HepG2 (cell line): ENCODE data around the gene CKAP2L. TPM values are rescaled to one million over a fixed set of nuclear protein-coding genes. Genes with fewer than 3 reads are reported as not detected.

Source experiments
- ETV6 ChIP-seq: sonication (generic); formaldehyde crosslinking; conservative IDR thresholded peaks from 2 replicates; pipeline ENCODE4 v1.4.0; 2020; ENCODE audit warnings: missing genetic modification reagents
- FIP1L1 ChIP-seq: fragments of 200-400 bp; formaldehyde crosslinking; IDR thresholded peaks from 2 replicates; pipeline ENCODE4 v1.6.1; 2018; ENCODE audit warnings: low read depth, mild to moderate bottlenecking, low read length, moderate library complexity, borderline replicate concordance; ENCODE audit not compliant: insufficient read depth
- IRX3 ChIP-seq: sonication (generic); formaldehyde crosslinking; IDR thresholded peaks from 2 replicates; pipeline ENCODE4 v1.8.1; 2023; ENCODE audit warnings: mild to moderate bottlenecking, low read depth, missing genetic modification reagents, borderline replicate concordance
- NR2F2 ChIP-seq: IDR thresholded peaks from 2 replicates; pipeline ENCODE4 v1.6.1; 2012; ENCODE audit warnings: low read depth, inconsistent platforms, borderline replicate concordance
- ZNF776 ChIP-seq: sonication (generic); formaldehyde crosslinking; IDR thresholded peaks from 2 replicates; pipeline ENCODE4 v1.4.0; 2020; ENCODE audit warnings: mild to moderate bottlenecking, missing genetic modification reagents
- polyA plus RNA-seq, 8 experiments: library from polyadenylated mRNA; depleted of rRNA in 3 of 8; stranded (reverse) in 7 of 8; unstranded in 1 of 8; fragments of >200 nt; fragmentation: Illumina TruSeq in 4 of 8; extraction: Trizol in 4 of 8; gene quantifications; 2 replicates each; pipeline versions ENCODE4 v1.2.1 to v1.2.3, GENCODE V29; 2011 to 2016; ENCODE audit warnings: low read depth in 4 of 8, missing spikeins in 1 of 8, mixed read lengths in 1 of 8; ENCODE audit not compliant: insufficient read depth in 1 of 8
- total RNA-seq, 5 experiments: library from RNA; depleted of rRNA; stranded (reverse); fragments of >200 nt; fragmentation: Illumina TruSeq; extraction: Trizol; gene quantifications; 2 replicates each; pipeline ENCODE4 v1.2.3, GENCODE V29; 2016; ENCODE audit warnings: low read depth in 1 of 5
- TF ChIP-seq, protein P1 (sequence below): IDR thresholded peaks from 2 replicates; pipeline ENCODE4 v1.6.1; 2012; ENCODE audit warnings: low read length, improper control_type of control experiment
- TF ChIP-seq, protein P2 (sequence below): sonication (generic); formaldehyde crosslinking; IDR thresholded peaks from 2 replicates; pipeline ENCODE4 v1.9.0; 2022; ENCODE audit warnings: missing genetic modification reagents, mild to moderate bottlenecking, borderline replicate concordance
- TF ChIP-seq, protein P3 (sequence below): sonication (generic); formaldehyde crosslinking; IDR thresholded peaks from 2 replicates; pipeline ENCODE4 v1.5.1; 2020; ENCODE audit warnings: mild to moderate bottlenecking, missing genetic modification reagents, borderline replicate concordance
- TF ChIP-seq, protein P4 (sequence below): sonication (generic); formaldehyde crosslinking; IDR thresholded peaks from 2 replicates; pipeline ENCODE4 v1.5.0; 2020; ENCODE audit warnings: missing genetic modification reagents, mild to moderate bottlenecking, borderline replicate concordance
- TF ChIP-seq, protein P5 (sequence below): sonication (generic); formaldehyde crosslinking; IDR thresholded peaks from 2 replicates; pipeline ENCODE4 v1.4.0; 2020; ENCODE audit warnings: missing genetic modification reagents
- TF ChIP-seq, protein P6 (sequence below): sonication (generic); formaldehyde crosslinking; IDR thresholded peaks from 2 replicates; pipeline ENCODE4 v1.5.0; 2020; ENCODE audit warnings: missing genetic modification reagents

CKAP2L gene
- total and polyA plus RNA-seq, 2 of the 13 experiments (the other 11 are each of a cell fraction or from before 2014, with no cell fraction given), result 7.1 to 9.5 TPM

DNA sequence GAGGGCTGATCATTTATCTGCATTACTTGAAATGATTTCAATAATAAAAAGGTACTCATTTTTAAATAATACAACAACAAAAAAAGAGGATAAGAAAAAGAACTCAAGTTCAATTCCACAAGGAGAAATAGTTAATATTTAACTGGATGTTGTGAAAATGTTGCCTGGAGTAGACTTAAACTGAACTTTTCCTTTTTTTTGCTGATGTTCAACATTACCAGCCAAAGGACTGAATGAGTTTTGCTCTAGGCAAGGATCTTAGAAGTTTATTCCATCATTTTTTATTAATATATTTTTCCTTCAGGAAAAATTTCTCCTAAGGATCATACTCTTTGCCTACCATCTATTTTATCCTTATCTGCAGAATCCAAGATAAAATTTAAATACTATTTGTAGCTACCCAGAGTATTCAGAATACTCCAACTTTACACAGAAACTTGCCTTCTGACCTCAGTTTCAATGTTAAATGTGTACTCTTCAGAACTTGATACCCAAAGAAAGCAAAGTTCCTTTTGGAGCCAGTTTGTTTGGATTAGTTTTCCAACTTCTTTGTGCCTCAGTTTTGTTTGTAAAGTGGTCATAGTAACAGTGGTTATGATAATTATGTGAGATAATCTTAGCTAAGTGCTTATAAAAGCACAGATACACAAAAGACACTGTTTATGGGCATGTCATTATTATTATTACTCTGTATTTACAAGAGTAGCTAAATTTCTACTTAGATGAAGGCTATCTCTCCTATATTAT is 12.8 kb downstream of the CKAP2L start (continued):
- TF ChIP-seq, protein P1, sequence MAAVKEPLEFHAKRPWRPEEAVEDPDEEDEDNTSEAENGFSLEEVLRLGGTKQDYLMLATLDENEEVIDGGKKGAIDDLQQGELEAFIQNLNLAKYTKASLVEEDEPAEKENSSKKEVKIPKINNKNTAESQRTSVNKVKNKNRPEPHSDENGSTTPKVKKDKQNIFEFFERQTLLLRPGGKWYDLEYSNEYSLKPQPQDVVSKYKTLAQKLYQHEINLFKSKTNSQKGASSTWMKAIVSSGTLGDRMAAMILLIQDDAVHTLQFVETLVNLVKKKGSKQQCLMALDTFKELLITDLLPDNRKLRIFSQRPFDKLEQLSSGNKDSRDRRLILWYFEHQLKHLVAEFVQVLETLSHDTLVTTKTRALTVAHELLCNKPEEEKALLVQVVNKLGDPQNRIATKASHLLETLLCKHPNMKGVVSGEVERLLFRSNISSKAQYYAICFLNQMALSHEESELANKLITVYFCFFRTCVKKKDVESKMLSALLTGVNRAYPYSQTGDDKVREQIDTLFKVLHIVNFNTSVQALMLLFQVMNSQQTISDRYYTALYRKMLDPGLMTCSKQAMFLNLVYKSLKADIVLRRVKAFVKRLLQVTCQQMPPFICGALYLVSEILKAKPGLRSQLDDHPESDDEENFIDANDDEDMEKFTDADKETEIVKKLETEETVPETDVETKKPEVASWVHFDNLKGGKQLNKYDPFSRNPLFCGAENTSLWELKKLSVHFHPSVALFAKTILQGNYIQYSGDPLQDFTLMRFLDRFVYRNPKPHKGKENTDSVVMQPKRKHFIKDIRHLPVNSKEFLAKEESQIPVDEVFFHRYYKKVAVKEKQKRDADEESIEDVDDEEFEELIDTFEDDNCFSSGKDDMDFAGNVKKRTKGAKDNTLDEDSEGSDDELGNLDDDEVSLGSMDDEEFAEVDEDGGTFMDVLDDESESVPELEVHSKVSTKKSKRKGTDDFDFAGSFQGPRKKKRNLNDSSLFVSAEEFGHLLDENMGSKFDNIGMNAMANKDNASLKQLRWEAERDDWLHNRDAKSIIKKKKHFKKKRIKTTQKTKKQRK, result no peak
- TF ChIP-seq, protein P2, sequence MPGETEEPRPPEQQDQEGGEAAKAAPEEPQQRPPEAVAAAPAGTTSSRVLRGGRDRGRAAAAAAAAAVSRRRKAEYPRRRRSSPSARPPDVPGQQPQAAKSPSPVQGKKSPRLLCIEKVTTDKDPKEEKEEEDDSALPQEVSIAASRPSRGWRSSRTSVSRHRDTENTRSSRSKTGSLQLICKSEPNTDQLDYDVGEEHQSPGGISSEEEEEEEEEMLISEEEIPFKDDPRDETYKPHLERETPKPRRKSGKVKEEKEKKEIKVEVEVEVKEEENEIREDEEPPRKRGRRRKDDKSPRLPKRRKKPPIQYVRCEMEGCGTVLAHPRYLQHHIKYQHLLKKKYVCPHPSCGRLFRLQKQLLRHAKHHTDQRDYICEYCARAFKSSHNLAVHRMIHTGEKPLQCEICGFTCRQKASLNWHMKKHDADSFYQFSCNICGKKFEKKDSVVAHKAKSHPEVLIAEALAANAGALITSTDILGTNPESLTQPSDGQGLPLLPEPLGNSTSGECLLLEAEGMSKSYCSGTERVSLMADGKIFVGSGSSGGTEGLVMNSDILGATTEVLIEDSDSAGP (CRISPR knock-in tag), result no peak
- TF ChIP-seq, protein P3, sequence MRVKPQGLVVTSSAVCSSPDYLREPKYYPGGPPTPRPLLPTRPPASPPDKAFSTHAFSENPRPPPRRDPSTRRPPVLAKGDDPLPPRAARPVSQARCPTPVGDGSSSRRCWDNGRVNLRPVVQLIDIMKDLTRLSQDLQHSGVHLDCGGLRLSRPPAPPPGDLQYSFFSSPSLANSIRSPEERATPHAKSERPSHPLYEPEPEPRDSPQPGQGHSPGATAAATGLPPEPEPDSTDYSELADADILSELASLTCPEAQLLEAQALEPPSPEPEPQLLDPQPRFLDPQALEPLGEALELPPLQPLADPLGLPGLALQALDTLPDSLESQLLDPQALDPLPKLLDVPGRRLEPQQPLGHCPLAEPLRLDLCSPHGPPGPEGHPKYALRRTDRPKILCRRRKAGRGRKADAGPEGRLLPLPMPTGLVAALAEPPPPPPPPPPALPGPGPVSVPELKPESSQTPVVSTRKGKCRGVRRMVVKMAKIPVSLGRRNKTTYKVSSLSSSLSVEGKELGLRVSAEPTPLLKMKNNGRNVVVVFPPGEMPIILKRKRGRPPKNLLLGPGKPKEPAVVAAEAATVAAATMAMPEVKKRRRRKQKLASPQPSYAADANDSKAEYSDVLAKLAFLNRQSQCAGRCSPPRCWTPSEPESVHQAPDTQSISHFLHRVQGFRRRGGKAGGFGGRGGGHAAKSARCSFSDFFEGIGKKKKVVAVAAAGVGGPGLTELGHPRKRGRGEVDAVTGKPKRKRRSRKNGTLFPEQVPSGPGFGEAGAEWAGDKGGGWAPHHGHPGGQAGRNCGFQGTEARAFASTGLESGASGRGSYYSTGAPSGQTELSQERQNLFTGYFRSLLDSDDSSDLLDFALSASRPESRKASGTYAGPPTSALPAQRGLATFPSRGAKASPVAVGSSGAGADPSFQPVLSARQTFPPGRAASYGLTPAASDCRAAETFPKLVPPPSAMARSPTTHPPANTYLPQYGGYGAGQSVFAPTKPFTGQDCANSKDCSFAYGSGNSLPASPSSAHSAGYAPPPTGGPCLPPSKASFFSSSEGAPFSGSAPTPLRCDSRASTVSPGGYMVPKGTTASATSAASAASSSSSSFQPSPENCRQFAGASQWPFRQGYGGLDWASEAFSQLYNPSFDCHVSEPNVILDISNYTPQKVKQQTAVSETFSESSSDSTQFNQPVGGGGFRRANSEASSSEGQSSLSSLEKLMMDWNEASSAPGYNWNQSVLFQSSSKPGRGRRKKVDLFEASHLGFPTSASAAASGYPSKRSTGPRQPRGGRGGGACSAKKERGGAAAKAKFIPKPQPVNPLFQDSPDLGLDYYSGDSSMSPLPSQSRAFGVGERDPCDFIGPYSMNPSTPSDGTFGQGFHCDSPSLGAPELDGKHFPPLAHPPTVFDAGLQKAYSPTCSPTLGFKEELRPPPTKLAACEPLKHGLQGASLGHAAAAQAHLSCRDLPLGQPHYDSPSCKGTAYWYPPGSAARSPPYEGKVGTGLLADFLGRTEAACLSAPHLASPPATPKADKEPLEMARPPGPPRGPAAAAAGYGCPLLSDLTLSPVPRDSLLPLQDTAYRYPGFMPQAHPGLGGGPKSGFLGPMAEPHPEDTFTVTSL (CRISPR knock-in tag), result no peak; the same call in 1 of the 2 replicates
- TF ChIP-seq, protein P4, sequence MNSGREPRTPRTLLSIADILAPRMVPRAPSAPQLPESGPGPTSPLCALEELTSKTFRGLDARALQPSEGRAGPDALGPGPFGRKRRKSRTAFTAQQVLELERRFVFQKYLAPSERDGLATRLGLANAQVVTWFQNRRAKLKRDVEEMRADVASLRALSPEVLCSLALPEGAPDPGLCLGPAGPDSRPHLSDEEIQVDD, result no peak
- TF ChIP-seq ETV6 (CRISPR knock-in tag), result no peak
- no peak for TF ChIP-seq FIP1L1
- TF ChIP-seq, protein P5, sequence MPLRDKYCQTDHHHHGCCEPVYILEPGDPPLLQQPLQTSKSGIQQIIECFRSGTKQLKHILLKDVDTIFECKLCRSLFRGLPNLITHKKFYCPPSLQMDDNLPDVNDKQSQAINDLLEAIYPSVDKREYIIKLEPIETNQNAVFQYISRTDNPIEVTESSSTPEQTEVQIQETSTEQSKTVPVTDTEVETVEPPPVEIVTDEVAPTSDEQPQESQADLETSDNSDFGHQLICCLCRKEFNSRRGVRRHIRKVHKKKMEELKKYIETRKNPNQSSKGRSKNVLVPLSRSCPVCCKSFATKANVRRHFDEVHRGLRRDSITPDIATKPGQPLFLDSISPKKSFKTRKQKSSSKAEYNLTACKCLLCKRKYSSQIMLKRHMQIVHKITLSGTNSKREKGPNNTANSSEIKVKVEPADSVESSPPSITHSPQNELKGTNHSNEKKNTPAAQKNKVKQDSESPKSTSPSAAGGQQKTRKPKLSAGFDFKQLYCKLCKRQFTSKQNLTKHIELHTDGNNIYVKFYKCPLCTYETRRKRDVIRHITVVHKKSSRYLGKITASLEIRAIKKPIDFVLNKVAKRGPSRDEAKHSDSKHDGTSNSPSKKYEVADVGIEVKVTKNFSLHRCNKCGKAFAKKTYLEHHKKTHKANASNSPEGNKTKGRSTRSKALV, result 0 out of 2 replicates have a peak, but pooled peaks have one; percentile 28
- TF ChIP-seq NR2F2, result no peak
- no peak for TF ChIP-seq IRX3 (CRISPR knock-in tag)
- no peak for TF ChIP-seq ZNF776 (CRISPR knock-in tag)
- TF ChIP-seq, protein P6, sequence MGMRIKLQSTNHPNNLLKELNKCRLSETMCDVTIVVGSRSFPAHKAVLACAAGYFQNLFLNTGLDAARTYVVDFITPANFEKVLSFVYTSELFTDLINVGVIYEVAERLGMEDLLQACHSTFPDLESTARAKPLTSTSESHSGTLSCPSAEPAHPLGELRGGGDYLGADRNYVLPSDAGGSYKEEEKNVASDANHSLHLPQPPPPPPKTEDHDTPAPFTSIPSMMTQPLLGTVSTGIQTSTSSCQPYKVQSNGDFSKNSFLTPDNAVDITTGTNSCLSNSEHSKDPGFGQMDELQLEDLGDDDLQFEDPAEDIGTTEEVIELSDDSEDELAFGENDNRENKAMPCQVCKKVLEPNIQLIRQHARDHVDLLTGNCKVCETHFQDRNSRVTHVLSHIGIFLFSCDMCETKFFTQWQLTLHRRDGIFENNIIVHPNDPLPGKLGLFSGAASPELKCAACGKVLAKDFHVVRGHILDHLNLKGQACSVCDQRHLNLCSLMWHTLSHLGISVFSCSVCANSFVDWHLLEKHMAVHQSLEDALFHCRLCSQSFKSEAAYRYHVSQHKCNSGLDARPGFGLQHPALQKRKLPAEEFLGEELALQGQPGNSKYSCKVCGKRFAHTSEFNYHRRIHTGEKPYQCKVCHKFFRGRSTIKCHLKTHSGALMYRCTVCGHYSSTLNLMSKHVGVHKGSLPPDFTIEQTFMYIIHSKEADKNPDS (CRISPR knock-in tag), result no peak
